ENCODE data around the gene SLTM. TPM values are rescaled to one million over a fixed set of nuclear protein-coding genes. Genes with fewer than 3 reads are reported as not detected.

Gene SLTM
- total RNA-seq, 2 donors from 2014 or later, result 50.9 to 146 TPM

GRCh38 chr15:58967479-58967878 lies 34.0 kb upstream of the SLTM start:
- no peak for DNase-seq (ENCODE audit: low spot score)
- no peak for ATAC-seq (ENCODE audit: insufficient number of reproducible peaks, low FRiP score, low read depth)
- no peak for TF ChIP-seq CTCF (IDR thresholded peaks at IDR 0.05)
- no peak overlapping the region for H3K27ac ChIP-seq
- no peaks in the 10 kb centered on the region for H3K27me3 ChIP-seq (replicated peaks; ENCODE audit: insufficient read depth)
- no peaks in the 10 kb centered on the region for H3K4me1 ChIP-seq (ENCODE audit: control insufficient read depth in 1 of 2, low read depth in 2 of 2)
- no peaks in the 10 kb centered on the region for H3K9me3 ChIP-seq
- no peaks in the 10 kb centered on the region for H3K36me3 ChIP-seq
- no peak overlapping the region for H3K4me3 ChIP-seq

GRCh38 chr15:58966698-58967097 lies 33.2 kb upstream of the SLTM start:
- H3K4me1 ChIP-seq (ENCODE audit: control insufficient read depth in 1 of 2, low read depth in 2 of 2), result no peaks in the 10 kb centered on the region
- H3K27ac ChIP-seq, result no peak overlapping the region
- no peaks in the 10 kb centered on the region for H3K9me3 ChIP-seq
- DNase-seq (ENCODE audit: low spot score) (no peak), ATAC-seq (ENCODE audit: insufficient number of reproducible peaks, low FRiP score, low read depth) (no peak)
- no peak for TF ChIP-seq CTCF (IDR thresholded peaks at IDR 0.05)
- no peak overlapping the region for H3K4me3 ChIP-seq
- H3K36me3 ChIP-seq, result no peaks in the 10 kb centered on the region
- H3K27me3 ChIP-seq (replicated peaks; ENCODE audit: insufficient read depth), result no peaks in the 10 kb centered on the region

- H3K4me3 ChIP-seq, result no peak overlapping the region
- no peaks in the 10 kb centered on the region for H3K9me3 ChIP-seq
- H3K27ac ChIP-seq, result no peak overlapping the region
- H3K27me3 ChIP-seq (replicated peaks; ENCODE audit: insufficient read depth), result no peaks in the 10 kb centered on the region
- no peaks in the 10 kb centered on the region for H3K36me3 ChIP-seq
- TF ChIP-seq CTCF (IDR thresholded peaks at IDR 0.05), result no peak
- DNase-seq (ENCODE audit: low spot score), result no peak
- ATAC-seq (ENCODE audit: insufficient number of reproducible peaks, low FRiP score, low read depth), result no peak
- no peaks in the 10 kb centered on the region for H3K4me1 ChIP-seq (ENCODE audit: control insufficient read depth in 1 of 2, low read depth in 2 of 2)
These were observed 29.4 kb upstream of the SLTM start for GRCh38 chr15:58962662-58963565.

- H3K36me3 ChIP-seq, result no peaks in the 10 kb centered on the region
- no peak overlapping the region for H3K4me3 ChIP-seq
- H3K27ac ChIP-seq, result no peak overlapping the region
- DNase-seq (ENCODE audit: low spot score) (no peak), ATAC-seq (ENCODE audit: insufficient number of reproducible peaks, low FRiP score, low read depth) (no peak)
- H3K27me3 ChIP-seq (replicated peaks; ENCODE audit: insufficient read depth), result no peaks in the 10 kb centered on the region
- H3K4me1 ChIP-seq (ENCODE audit: control insufficient read depth in 1 of 2, low read depth in 2 of 2), result no peaks in the 10 kb centered on the region
- H3K9me3 ChIP-seq, result no peaks in the 10 kb centered on the region
- no peak for TF ChIP-seq CTCF (IDR thresholded peaks at IDR 0.05)
These were observed 28.7 kb upstream of the SLTM start for GRCh38 chr15:58962136-58962535.

- Histone ChIP-seq H3K4me3 (no peak overlapping the region), H3K27me3 (replicated peaks; ENCODE audit: insufficient read depth) (no peaks in the 10 kb centered on the region), H3K36me3 (no peaks in the 10 kb centered on the region), H3K9me3 (no peaks in the 10 kb centered on the region), H3K4me1 (ENCODE audit: control insufficient read depth in 1 of 2, low read depth in 2 of 2) (no peaks in the 10 kb centered on the region), H3K27ac (no peak overlapping the region)
- ATAC-seq (ENCODE audit: insufficient number of reproducible peaks, low FRiP score, low read depth) (no peak), DNase-seq (ENCODE audit: low spot score) (no peak)
- TF ChIP-seq CTCF (IDR thresholded peaks at IDR 0.05), result no peak
These were observed 25.3 kb upstream of the SLTM start for GRCh38 chr15:58958811-58959210.
